ENCODE measurements around the gene RNF32.

GRCh38 chr7:156652886-156653568, 12.5 kb downstream of the RNF32 start:
- no peak for TF ChIP-seq CDX4 (CRISPR knock-in tag; IDR thresholded peaks at IDR 0.05; ENCODE audit: borderline replicate concordance)
- TF ChIP-seq CTCF (IDR thresholded peaks at IDR 0.05) = no peak
- TF ChIP-seq USF2 (CRISPR knock-in tag; IDR thresholded peaks at IDR 0.05) = no peak
- no peak for TF ChIP-seq TP53 (CRISPR knock-in tag; IDR thresholded peaks at IDR 0.05)
- no peak for TF ChIP-seq ZNF317 (CRISPR knock-in tag; IDR thresholded peaks at IDR 0.05; ENCODE audit: borderline replicate concordance, low read depth)
- no peak for TF ChIP-seq NR2C2 (CRISPR knock-in tag; IDR thresholded peaks at IDR 0.05)

Data from WTC11 (cell line).